Trophoblast cell (in vitro differentiated cells and primary cell): ENCODE measurements around the gene MRGPRF.
A peak's percentile ranks its signal among the peaks of the same experiment; 100 is the strongest.

Experiments used
- DNase-seq, 2 donors: peaks; one replicate each; pipeline ENCODE4 v3.0.0-alpha.2; 2016
- H2AFZ ChIP-seq: 2 replicates; pipeline ENCODE4 v1.6.1; 2013; ENCODE audit warnings: low read length, moderate library complexity, mild to moderate bottlenecking; ENCODE audit not compliant: insufficient read depth, poor library complexity
- H2AK5ac ChIP-seq: 2 replicates; pipeline ENCODE4 v1.6.1; 2013; ENCODE audit warnings: mild to moderate bottlenecking, low read length
- H2BK120ac ChIP-seq: 2 replicates; pipeline ENCODE4 v1.6.1; 2013; ENCODE audit warnings: low read length, mild to moderate bottlenecking, moderate library complexity; ENCODE audit not compliant: insufficient read depth, poor library complexity
- H2BK12ac ChIP-seq: 2 replicates; pipeline ENCODE4 v1.6.1; 2013; ENCODE audit warnings: mild to moderate bottlenecking, low read length, moderate library complexity
- H2BK5ac ChIP-seq: 2 replicates; pipeline ENCODE4 v1.6.1; 2013; ENCODE audit warnings: low read length, low read depth, moderate library complexity, mild to moderate bottlenecking; ENCODE audit not compliant: poor library complexity
- H3K14ac ChIP-seq: 2 replicates; pipeline ENCODE4 v1.6.1; 2013; ENCODE audit warnings: mild to moderate bottlenecking, low read length
- H3K18ac ChIP-seq: 2 replicates; pipeline ENCODE4 v1.6.1; 2013; ENCODE audit warnings: mild to moderate bottlenecking, low read length
- H3K23ac ChIP-seq: 2 replicates; pipeline ENCODE4 v1.6.1; 2013; ENCODE audit warnings: low read length
- H3K27ac ChIP-seq: 2 replicates; pipeline ENCODE4 v1.5.1; 2013; ENCODE audit warnings: low read depth, mild to moderate bottlenecking, inconsistent platforms, low read length, moderate library complexity
- H3K27me3 ChIP-seq: 2 replicates; pipeline ENCODE4 v1.6.1; 2013; ENCODE audit warnings: inconsistent platforms, mild to moderate bottlenecking, low read length, moderate library complexity; ENCODE audit not compliant: insufficient read depth
- H3K36me3 ChIP-seq, 2 experiments: 1 replicate in 1 of 2; 2 replicates in 1 of 2; pipeline ENCODE4 v1.6.1; 2013; ENCODE audit warnings: low read length in 2 of 2, mild to moderate bottlenecking in 2 of 2, moderate library complexity in 1 of 2; ENCODE audit not compliant: insufficient read depth in 2 of 2, control insufficient read depth in 1 of 2
- H3K4ac ChIP-seq: 2 replicates; pipeline ENCODE4 v1.6.1; 2013; ENCODE audit warnings: low read depth, mild to moderate bottlenecking, low read length, moderate library complexity
- H3K4me1 ChIP-seq, 2 experiments: 1 replicate in 1 of 2; 2 replicates in 1 of 2; pipeline ENCODE4 v1.6.1; 2013; ENCODE audit warnings: low read length in 2 of 2, mild to moderate bottlenecking in 2 of 2, moderate library complexity in 1 of 2; ENCODE audit not compliant: insufficient read depth in 2 of 2, control insufficient read depth in 1 of 2
- H3K4me2 ChIP-seq: 2 replicates; pipeline ENCODE4 v1.6.1; 2013; ENCODE audit warnings: inconsistent platforms, mild to moderate bottlenecking, low read length, moderate library complexity
- H3K4me3 ChIP-seq: 2 replicates; pipeline ENCODE4 v1.5.1; 2013; ENCODE audit warnings: mild to moderate bottlenecking, low read depth, low read length, inconsistent platforms
- H3K79me1 ChIP-seq: one replicate; pipeline ENCODE4 v1.6.1; 2013; ENCODE audit warnings: low read length
- H3K79me2 ChIP-seq: 2 replicates; pipeline ENCODE4 v1.6.1; 2013; ENCODE audit warnings: low read length, mild to moderate bottlenecking; ENCODE audit not compliant: control insufficient read depth, insufficient read depth, poor library complexity
- H3K9ac ChIP-seq: 2 replicates; pipeline ENCODE4 v1.6.1; 2013; ENCODE audit warnings: mild to moderate bottlenecking, low read length
- H3K9me3 ChIP-seq: 2 replicates; pipeline ENCODE4 v1.6.1; 2013; ENCODE audit warnings: low read depth, mild to moderate bottlenecking, control low read depth, inconsistent platforms, low read length; ENCODE audit not compliant: insufficient read depth
- H4K12ac ChIP-seq: 2 replicates; pipeline ENCODE4 v1.6.1; 2013; ENCODE audit warnings: low read depth, mild to moderate bottlenecking, low read length, moderate library complexity
- H4K8ac ChIP-seq: 2 replicates; pipeline ENCODE4 v1.6.1; 2013; ENCODE audit warnings: low read depth, mild to moderate bottlenecking, low read length, moderate library complexity
- H4K91ac ChIP-seq: one replicate; pipeline ENCODE4 v1.6.1; 2013; ENCODE audit warnings: low read depth, mild to moderate bottlenecking, low read length, moderate library complexity
- WGBS: extraction: QIAGEN DNeasy Blood & Tissue Kit; methylation state at CpG from one replicate; pipeline ENCODE4 v1.1.7; 2013; ENCODE audit warnings: missing lambda C conversion rate; ENCODE audit not compliant: insufficient read length, insufficient coverage; ENCODE audit errors: extremely low coverage; 5-methylcytosine and 5-hydroxymethylcytosine counted together

Gene MRGPRF

DNA sequence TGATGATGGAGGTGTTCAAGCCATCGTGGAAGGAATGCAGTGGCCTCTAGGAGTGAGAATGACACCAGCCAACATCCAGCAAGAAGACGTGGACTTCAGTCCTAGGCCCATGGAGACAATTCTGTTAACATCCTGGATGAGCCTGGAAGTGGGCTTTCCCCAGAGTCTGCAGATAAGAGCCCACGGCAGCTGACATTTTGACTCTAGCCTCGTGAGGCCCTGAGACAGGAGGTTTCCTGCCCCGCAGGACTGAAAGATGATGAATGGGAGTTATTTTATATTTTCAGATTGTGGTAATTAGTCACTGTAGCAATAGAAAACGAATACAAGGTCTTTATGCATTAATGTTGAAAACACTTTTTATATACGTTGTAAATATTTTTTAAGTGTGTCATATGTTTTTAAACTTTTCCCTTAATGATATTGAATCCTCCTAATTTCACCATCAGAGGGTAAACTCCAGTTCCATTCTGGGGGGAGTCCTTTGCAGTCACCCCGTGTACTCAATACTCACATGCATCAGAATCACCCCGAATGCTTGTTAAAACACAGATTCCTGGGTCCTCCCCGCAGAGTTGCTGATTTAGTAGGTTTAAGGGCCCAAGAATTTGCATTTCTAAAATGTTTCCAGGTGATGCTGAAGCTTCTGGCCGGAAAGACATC is 35.1 kb upstream of the MRGPRF start:
- DNase-seq: peak in 1 of 2 donors; percentile 12
- peaks cover 10% of the 10 kb centered on the region for H3K79me1 ChIP-seq
- no peak overlapping the region for H3K9ac ChIP-seq
- H3K4me3 ChIP-seq: no peak overlapping the region
- no peak overlapping the region for H2AK5ac ChIP-seq
- H3K4ac ChIP-seq: no peak overlapping the region
- H3K23ac ChIP-seq: no peak overlapping the region
- H4K91ac ChIP-seq: no peak overlapping the region
- no peak overlapping the region for H2BK5ac ChIP-seq
- H3K4me1 ChIP-seq: peaks cover 8 to 15% of the 10 kb centered on the region in 2 experiments
- H2BK120ac ChIP-seq: no peak overlapping the region
- no CpG with 5 or more reads among the region's 11 CpGs for WGBS
- H3K79me2 ChIP-seq: peaks cover 6% of the 10 kb centered on the region
- no peak overlapping the region for H3K14ac ChIP-seq
- no peak overlapping the region for H2BK12ac ChIP-seq
- no peaks in the 10 kb centered on the region for H3K9me3 ChIP-seq
- H3K36me3 ChIP-seq: no peaks in the 10 kb centered on the region
- peaks cover 1% of the 10 kb centered on the region for H3K27me3 ChIP-seq
- H4K8ac ChIP-seq: peak overlapping the region; percentile 48
- H3K4me2 ChIP-seq: peak overlapping the region; percentile 62
- H3K27ac ChIP-seq: no peak overlapping the region
- H3K18ac ChIP-seq: no peak overlapping the region
- no peak overlapping the region for H4K12ac ChIP-seq
- H2AFZ ChIP-seq: peak overlapping the region; percentile 52

DNA sequence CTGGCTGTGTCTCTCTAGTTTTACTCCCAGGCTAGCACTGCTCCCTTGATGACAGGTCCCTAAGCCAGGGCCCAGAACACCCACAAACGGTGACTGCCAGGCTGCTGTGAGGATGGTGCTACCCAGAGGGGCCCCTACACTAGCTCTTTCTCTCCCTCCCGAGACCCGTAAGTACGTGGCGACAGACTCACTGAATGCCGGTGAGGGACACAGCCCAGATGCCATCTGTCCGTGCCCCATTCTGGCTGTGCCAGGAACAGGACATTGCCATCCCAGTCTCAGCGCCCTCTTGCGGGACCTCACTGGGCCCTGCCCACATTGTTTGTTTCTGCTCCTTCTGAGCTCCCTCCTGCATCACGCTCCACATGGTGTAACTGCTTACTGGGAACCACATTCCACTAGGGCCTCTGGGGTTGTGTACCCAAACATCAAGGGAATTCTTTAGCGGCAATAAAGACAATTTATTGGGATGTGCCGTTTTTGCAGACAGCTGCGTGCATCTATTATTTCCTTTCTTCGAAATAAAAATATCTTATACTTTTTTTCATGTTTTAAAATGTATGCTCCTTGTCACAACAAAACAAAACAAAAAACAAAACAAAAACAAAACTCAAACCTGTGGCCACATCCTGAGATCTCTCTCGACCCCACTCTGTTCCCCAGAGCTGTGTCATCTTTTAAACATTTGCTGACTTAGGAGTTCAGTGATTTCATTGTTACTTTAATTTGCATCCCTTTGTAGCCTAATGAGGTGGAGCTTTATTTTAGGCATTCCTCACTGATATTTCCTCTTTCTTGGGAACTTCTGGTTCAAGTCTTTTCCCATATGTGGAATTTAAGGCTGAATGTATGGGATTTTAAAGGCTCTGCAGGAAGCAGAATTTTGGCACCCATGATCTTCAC is 31.3 kb upstream of the MRGPRF start:
- H4K12ac ChIP-seq: no peak overlapping the region
- peaks cover 6% of the 10 kb centered on the region for H3K79me1 ChIP-seq
- H3K18ac ChIP-seq: no peak overlapping the region
- no peak overlapping the region for H2BK12ac ChIP-seq
- peaks cover 6% of the 10 kb centered on the region for H3K79me2 ChIP-seq
- no peaks in the 10 kb centered on the region for H3K36me3 ChIP-seq
- no peak overlapping the region for H2AK5ac ChIP-seq
- H3K27me3 ChIP-seq: peaks cover 1% of the 10 kb centered on the region
- H3K27ac ChIP-seq: no peak overlapping the region
- H2BK5ac ChIP-seq: no peak overlapping the region
- no peaks in the 10 kb centered on the region for H3K9me3 ChIP-seq
- WGBS: no CpG with 5 or more reads among the region's 15 CpGs
- H3K9ac ChIP-seq: no peak overlapping the region
- peak overlapping the region; percentile 2 for H4K8ac ChIP-seq
- DNase-seq: peak in 1 of 2 donors; percentile 24
- H3K4me1 ChIP-seq: peaks cover 9 to 15% of the 10 kb centered on the region in 2 experiments
- no peak overlapping the region for H3K14ac ChIP-seq
- no peak overlapping the region for H3K4ac ChIP-seq
- H3K4me2 ChIP-seq: no peak overlapping the region
- peak overlapping the region; percentile 52 for H2AFZ ChIP-seq
- H3K23ac ChIP-seq: no peak overlapping the region
- no peak overlapping the region for H3K4me3 ChIP-seq
- H4K91ac ChIP-seq: no peak overlapping the region
- no peak overlapping the region for H2BK120ac ChIP-seq

DNA sequence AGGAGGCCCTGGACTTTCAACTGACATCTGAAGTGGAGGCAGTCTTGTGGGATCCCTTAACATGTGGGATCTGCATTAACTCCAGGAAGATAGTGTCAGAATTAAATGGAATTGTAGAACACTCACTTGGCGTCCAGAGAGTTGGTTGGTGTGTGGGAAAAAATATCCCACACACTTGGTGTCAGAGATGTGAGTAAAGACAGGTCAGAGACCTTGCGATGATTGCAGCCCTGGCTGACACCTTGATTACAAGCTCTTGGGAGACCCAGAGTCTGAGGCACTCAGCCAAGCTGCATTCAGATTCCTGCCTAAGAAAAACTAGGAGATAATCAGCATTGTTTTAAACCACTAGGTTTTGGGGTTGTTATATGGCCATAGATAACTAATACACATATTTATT is 28.5 kb upstream of the MRGPRF start:
- no peak overlapping the region for H3K4ac ChIP-seq
- DNase-seq: no peak
- no peaks in the 10 kb centered on the region for H3K9me3 ChIP-seq
- no peak overlapping the region for H4K12ac ChIP-seq
- H3K79me1 ChIP-seq: no peaks in the 10 kb centered on the region
- no peak overlapping the region for H2BK5ac ChIP-seq
- no peak overlapping the region for H3K23ac ChIP-seq
- no peak overlapping the region for H3K14ac ChIP-seq
- H3K79me2 ChIP-seq: no peaks in the 10 kb centered on the region
- no CpG with 5 or more reads among the region's 2 CpGs for WGBS
- no peak overlapping the region for H3K9ac ChIP-seq
- H3K27ac ChIP-seq: no peak overlapping the region
- no peak overlapping the region for H3K4me3 ChIP-seq
- H3K36me3 ChIP-seq: no peaks in the 10 kb centered on the region
- no peak overlapping the region for H2AFZ ChIP-seq
- H4K8ac ChIP-seq: no peak overlapping the region
- H3K18ac ChIP-seq: no peak overlapping the region
- peaks cover 8 to 14% of the 10 kb centered on the region in 2 experiments for H3K4me1 ChIP-seq
- no peak overlapping the region for H2BK12ac ChIP-seq
- H4K91ac ChIP-seq: no peak overlapping the region
- H2BK120ac ChIP-seq: no peak overlapping the region
- no peak overlapping the region for H2AK5ac ChIP-seq
- H3K4me2 ChIP-seq: no peak overlapping the region
- H3K27me3 ChIP-seq: no peaks in the 10 kb centered on the region

DNA sequence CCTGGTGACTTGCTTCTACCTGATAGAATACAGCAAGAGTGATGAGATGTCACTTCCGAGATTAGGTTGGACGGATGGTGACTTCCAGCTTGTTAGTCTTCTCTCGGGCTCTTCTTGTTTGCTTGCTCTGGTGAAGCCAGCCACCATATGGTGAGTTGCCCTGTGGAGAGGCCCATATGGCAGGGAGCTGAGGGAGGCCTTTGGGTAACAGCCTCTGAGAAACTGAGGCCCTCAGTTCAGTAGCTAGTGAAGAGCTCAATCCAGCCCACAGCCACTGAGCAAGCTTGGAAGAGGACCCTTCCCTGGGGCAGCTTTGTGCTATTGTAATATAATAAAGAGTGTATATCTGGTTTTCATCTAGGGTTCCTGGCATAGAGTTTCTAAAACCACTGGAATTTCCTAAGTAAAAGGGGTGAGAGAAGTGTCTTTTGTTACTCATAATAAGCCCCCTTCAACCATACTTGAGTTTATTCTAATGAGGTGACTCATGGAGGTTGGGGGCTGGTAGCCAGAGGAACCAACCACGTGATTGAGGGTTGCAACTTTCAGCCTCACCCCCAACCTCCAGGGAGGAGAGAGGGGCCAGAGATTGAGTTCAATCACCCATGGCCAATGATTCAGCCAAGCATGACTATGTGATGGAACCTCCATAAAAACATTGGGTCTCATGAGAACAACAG is 27.7 kb upstream of the MRGPRF start:
- H3K4me1 ChIP-seq: peaks cover 8 to 14% of the 10 kb centered on the region in 2 experiments
- H3K27me3 ChIP-seq: no peaks in the 10 kb centered on the region
- no peaks in the 10 kb centered on the region for H3K9me3 ChIP-seq
- H3K23ac ChIP-seq: no peak overlapping the region
- H3K79me1 ChIP-seq: no peaks in the 10 kb centered on the region
- H4K8ac ChIP-seq: no peak overlapping the region
- H3K27ac ChIP-seq: no peak overlapping the region
- no peak overlapping the region for H4K12ac ChIP-seq
- no peak overlapping the region for H3K9ac ChIP-seq
- peak in 1 of 2 donors; percentile 5 for DNase-seq
- WGBS: no CpG with 5 or more reads among the region's 4 CpGs
- H2AFZ ChIP-seq: no peak overlapping the region
- H3K36me3 ChIP-seq: no peaks in the 10 kb centered on the region
- no peak overlapping the region for H2BK120ac ChIP-seq
- H2BK12ac ChIP-seq: no peak overlapping the region
- no peak overlapping the region for H3K4ac ChIP-seq
- H3K4me3 ChIP-seq: no peak overlapping the region
- no peak overlapping the region for H2AK5ac ChIP-seq
- no peak overlapping the region for H3K14ac ChIP-seq
- no peaks in the 10 kb centered on the region for H3K79me2 ChIP-seq
- no peak overlapping the region for H3K18ac ChIP-seq
- no peak overlapping the region for H3K4me2 ChIP-seq
- H2BK5ac ChIP-seq: no peak overlapping the region
- H4K91ac ChIP-seq: peak overlapping the region; percentile 13
